Fibroblast of lung (primary cell): ENCODE measurements around the gene PLD5. TPM values are rescaled to one million over a fixed set of nuclear protein-coding genes. Genes with fewer than 3 reads are reported as not detected.
"Not testable (repeated sequence)": the region's sequence is repeated elsewhere in the genome, so short reads cannot be mapped to it uniquely, and the experiment has no call there.

ENCODE experiments used
- DNase-seq, 2 donors: peaks; one replicate each; pipeline versions ENCODE4 v3.0.0 to v3.0.0-alpha.2; 2010; ENCODE audit warnings: low read depth in 2 of 2
- H2AFZ ChIP-seq: 2 replicates; pipeline ENCODE4 v1.5.1; 2012; ENCODE audit warnings: low read length, control low read depth, inconsistent platforms
- H3K27ac ChIP-seq: 2 replicates; pipeline ENCODE4 v1.5.1; 2011; ENCODE audit warnings: low read length, control low read depth; ENCODE audit not compliant: insufficient read depth
- H3K27me3 ChIP-seq: 2 replicates; pipeline ENCODE4 v1.5.1; 2011; ENCODE audit warnings: mild to moderate bottlenecking, low read length; ENCODE audit not compliant: control insufficient read depth, insufficient read depth
- H3K36me3 ChIP-seq: 2 replicates; pipeline ENCODE4 v1.5.1; 2011; ENCODE audit warnings: low read length; ENCODE audit not compliant: control insufficient read depth, insufficient read depth
- H3K4me1 ChIP-seq: 2 replicates; pipeline ENCODE4 v1.5.1; 2011; ENCODE audit warnings: low read length; ENCODE audit not compliant: control insufficient read depth, insufficient read depth; ENCODE audit errors: extremely low read depth
- H3K4me2 ChIP-seq: 2 replicates; pipeline ENCODE4 v1.5.1; 2011; ENCODE audit warnings: low read length, control low read depth; ENCODE audit not compliant: insufficient read depth; ENCODE audit errors: extremely low read depth
- H3K4me3 ChIP-seq, 4 experiments: fragments of 200-600 bp in 1 of 4; sonication (generic) in 1 of 4; replicated peaks in 1 of 4; 2 replicates each; pipeline ENCODE4 v1.5.1; 2011 to 2016; ENCODE audit warnings: low read length in 4 of 4, low read depth in 3 of 4, mild to moderate bottlenecking in 3 of 4, control low read depth in 2 of 4, inconsistent platforms in 1 of 4, mixed read lengths in 1 of 4; ENCODE audit not compliant: insufficient read depth in 1 of 4; ENCODE audit errors: control extremely low read depth in 1 of 4
- H3K79me2 ChIP-seq: 2 replicates; pipeline ENCODE4 v1.5.1; 2012; ENCODE audit warnings: mild to moderate bottlenecking, low read length, inconsistent platforms; ENCODE audit not compliant: control insufficient read depth, insufficient read depth
- H3K9ac ChIP-seq: 2 replicates; pipeline ENCODE4 v1.5.1; 2011; ENCODE audit warnings: mild to moderate bottlenecking, low read length, control low read depth; ENCODE audit not compliant: insufficient read depth
- H3K9me3 ChIP-seq: 2 replicates; pipeline ENCODE4 v1.5.1; 2012; ENCODE audit warnings: low read depth, low read length; ENCODE audit not compliant: control insufficient read depth, insufficient read depth
- H4K20me1 ChIP-seq: 2 replicates; pipeline ENCODE4 v1.5.1; 2011; ENCODE audit warnings: low read length; ENCODE audit not compliant: control insufficient read depth, insufficient read depth; ENCODE audit errors: extremely low read depth
- CTCF ChIP-seq, 2 donors: IDR thresholded peaks in 1 of 2; conservative IDR thresholded peaks in 1 of 2; 1 replicate in 1 of 2; 2 replicates in 1 of 2; pipeline ENCODE4 v1.5.1; 2011 to 2012; ENCODE audit warnings: low read length in 2 of 2, control low read depth in 1 of 2, inconsistent platforms in 1 of 2, low read depth in 1 of 2, mild to moderate bottlenecking in 1 of 2
- EZH2 ChIP-seq: IDR thresholded peaks from 2 replicates; pipeline ENCODE4 v1.5.1; 2012; ENCODE audit warnings: low read length, control low read depth, mild to moderate bottlenecking; ENCODE audit errors: missing control alignments
- polyA plus RNA-seq, 2 donors: library from polyadenylated mRNA; depleted of rRNA in 1 of 2; stranded (reverse) in 1 of 2; unstranded in 1 of 2; fragments of >200 nt; gene quantifications; 2 replicates each; pipeline ENCODE4 v1.2.1, GENCODE V29; 2011 to 2012; ENCODE audit warnings: missing spikeins in 1 of 2
- total RNA-seq: library from RNA; depleted of rRNA; stranded (reverse); fragments of >200 nt; gene quantifications from 2 replicates; pipeline ENCODE4 v1.2.1, GENCODE V29; 2014

Gene PLD5
- total and polyA plus RNA-seq, 2 donors (not counting 1 experiment from before 2014, with no cell fraction given), result under 0.01 to 0.02 TPM

GRCh38 chr1:242212401-242212800, 312.1 kb downstream of the PLD5 start:
- Histone ChIP-seq H3K27me3 (no peaks in the 10 kb centered on the region), H3K9ac (no peak overlapping the region), H3K4me3 (no peak overlapping the region), H3K4me2 (no peak overlapping the region), H4K20me1 (no peaks in the 10 kb centered on the region), H3K4me1 (no peaks in the 10 kb centered on the region), H3K27ac (no peak overlapping the region), H2AFZ (no peak overlapping the region), H3K9me3 (no peaks in the 10 kb centered on the region), H3K36me3 (no peaks in the 10 kb centered on the region), H3K79me2 (no peaks in the 10 kb centered on the region)
- TF ChIP-seq EZH2, result no peak
- no peak for TF ChIP-seq CTCF (conservative IDR thresholded peaks at IDR 0.05 in 1 of 2, IDR thresholded peaks at IDR 0.05 in 1 of 2; ENCODE audit: low read depth in 1 of 2, low read length in 2 of 2)
- DNase-seq, result no peak

GRCh38 chr1:242211254-242212022, 313.1 kb downstream of the PLD5 start:
- Histone ChIP-seq H3K4me1 (no peaks in the 10 kb centered on the region), H3K9me3 (no peaks in the 10 kb centered on the region), H3K4me2 (no peak overlapping the region), H3K27me3 (no peaks in the 10 kb centered on the region), H3K9ac (no peak overlapping the region), H3K27ac (no peak overlapping the region), H3K79me2 (no peaks in the 10 kb centered on the region), H4K20me1 (no peaks in the 10 kb centered on the region), H3K36me3 (no peaks in the 10 kb centered on the region), H2AFZ (no peak overlapping the region), H3K4me3 (no peak overlapping the region)
- no peak for DNase-seq
- TF ChIP-seq CTCF (conservative IDR thresholded peaks at IDR 0.05 in 1 of 2, IDR thresholded peaks at IDR 0.05 in 1 of 2; ENCODE audit: low read depth in 1 of 2, low read length in 2 of 2) (no peak), EZH2 (no peak)

GRCh38 chr1:242210316-242210715, 314.2 kb downstream of the PLD5 start:
- not testable (repeated sequence) for H4K20me1 ChIP-seq, H3K27me3 ChIP-seq, H3K36me3 ChIP-seq, H3K4me1 ChIP-seq, H3K4me2 ChIP-seq, H3K4me3 ChIP-seq, H3K27ac ChIP-seq, H3K9ac ChIP-seq, H3K9me3 ChIP-seq, DNase-seq, H2AFZ ChIP-seq, H3K79me2 ChIP-seq
